ELF-1 (cell line): ENCODE results near the gene TBC1D3I.
"Not testable (repeated sequence)": the region's sequence is repeated elsewhere in the genome, so short reads cannot be mapped to it uniquely, and the experiment has no call there.

Experiments used
- DNase-seq: peaks from one replicate; pipeline ENCODE4 v3.0.0-alpha.2; 2016; ENCODE audit warnings: low read depth, low spot score

Gene TBC1D3I

GRCh38 chr17:36264470-36264869 is at the start of gene TBC1D3I:
TSS of gene TBC1D3I (minus strand) at chr17:36264570. CDS start at chr17:36262985, 1,585 bp downstream.
- DNase-seq = not testable (repeated sequence)

GRCh38 chr17:36295161-36295560 is 30.8 kb upstream of the TBC1D3I start:
- not testable (repeated sequence) for DNase-seq

GRCh38 chr17:36289965-36290612 is 25.7 kb upstream of the TBC1D3I start:
- DNase-seq = not testable (repeated sequence)

- DNase-seq = not testable (repeated sequence)
These were observed 19.8 kb upstream of the TBC1D3I start for GRCh38 chr17:36284219-36284618.

GRCh38 chr17:36283256-36283655 is 18.9 kb upstream of the TBC1D3I start:
- not testable (repeated sequence) for DNase-seq

- not testable (repeated sequence) for DNase-seq
These were observed 22.3 kb downstream of the TBC1D3I start for GRCh38 chr17:36242046-36242445.

- not testable (repeated sequence) for DNase-seq
These were observed 34.7 kb downstream of the TBC1D3I start for GRCh38 chr17:36229644-36230043.

GRCh38 chr17:36222967-36223366 is 41.4 kb downstream of the TBC1D3I start:
- DNase-seq = not testable (repeated sequence)

GRCh38 chr17:36221581-36222100 is 42.7 kb downstream of the TBC1D3I start:
- not testable (repeated sequence) for DNase-seq

- DNase-seq = not testable (repeated sequence)
These were observed 43.4 kb downstream of the TBC1D3I start for GRCh38 chr17:36220737-36221580.

- not testable (repeated sequence) for DNase-seq
These were observed 44.8 kb downstream of the TBC1D3I start for GRCh38 chr17:36219556-36219955.

- not testable (repeated sequence) for DNase-seq
These were observed 48.7 kb downstream of the TBC1D3I start for GRCh38 chr17:36215406-36216308.

GRCh38 chr17:36214918-36215317 is 49.5 kb downstream of the TBC1D3I start:
- DNase-seq = no peak

- no peak for DNase-seq
These were observed 50.7 kb downstream of the TBC1D3I start for GRCh38 chr17:36213695-36214094.

- DNase-seq = no peak
These were observed 51.4 kb downstream of the TBC1D3I start for GRCh38 chr17:36212966-36213365.

GRCh38 chr17:36212272-36212605 is 52.1 kb downstream of the TBC1D3I start:
- DNase-seq = no peak

- not testable (repeated sequence) for DNase-seq
These were observed 52.7 kb downstream of the TBC1D3I start for GRCh38 chr17:36211484-36212271.

GRCh38 chr17:36210439-36211211 is 53.7 kb downstream of the TBC1D3I start, which contains the start of gene CCL4L2:
TSS of gene CCL4L2 (plus strand) at chr17:36211063.
- not testable (repeated sequence) for DNase-seq

- no peak for DNase-seq
These were observed 54.8 kb downstream of the TBC1D3I start for GRCh38 chr17:36209575-36209974.

GRCh38 chr17:36207383-36207782 is 57.0 kb downstream of the TBC1D3I start:
- not testable (repeated sequence) for DNase-seq
